SK-N-SH (cell line): ENCODE data around the gene SPATA19. TPM values are rescaled to one million over a fixed set of nuclear protein-coding genes. Genes with fewer than 3 reads are reported as not detected.

ENCODE experiments used
- CTCF ChIA-PET: fragments of 300-600, 350-600 bp; formaldehyde crosslinking; extraction: SDS; loops from one replicate; lab custom pipeline; 2021; lab: Yijun Ruan, JAX
- POLR2A ChIA-PET: fragments of 350-600 bp; sonication (Branson Sonifier 250); formaldehyde crosslinking; extraction: SDS; loops from one replicate; lab custom pipeline; 2020; ENCODE audit warnings: antibody characterized with exemption, inconsistent platforms; lab: Yijun Ruan, JAX
- DNase-seq: peaks from one replicate; pipeline ENCODE4 v3.0.0; 2012
- H2AFZ ChIP-seq: fragments of 200-600 bp; sonication (generic); 2 replicates; pipeline ENCODE4 v1.8.1; 2016; ENCODE audit warnings: antibody characterized with exemption, mild to moderate bottlenecking, low read depth
- H3F3A ChIP-seq: fragments of 200-600 bp; sonication (generic); replicated peaks from 2 replicates; pipeline ENCODE3; 2016; ENCODE audit warnings: antibody characterized with exemption, mild to moderate bottlenecking; ENCODE audit not compliant: insufficient read depth
- H3K27ac ChIP-seq, 2 experiments: fragments of 200-500 bp in 1 of 2; fragments of 200-600 bp in 1 of 2; sonication (Bioruptor generic) in 1 of 2; sonication (generic), shearing (Covaris generic) in 1 of 2; 2 replicates each; pipeline versions ENCODE4 v1.5.1 to v1.6.1; 2014 to 2016; ENCODE audit warnings: low read depth in 2 of 2, inconsistent platforms in 1 of 2, low read length in 1 of 2, mild to moderate bottlenecking in 1 of 2, mixed read lengths in 1 of 2
- H3K27me3 ChIP-seq: fragments of 200-600 bp; sonication (generic), shearing (Covaris generic); 2 replicates; pipeline ENCODE4 v1.6.1; 2016; ENCODE audit warnings: mixed run types; ENCODE audit not compliant: insufficient read depth
- H3K36me3 ChIP-seq, 2 experiments: fragments of 200-500 bp in 1 of 2; fragments of 200-600 bp in 1 of 2; sonication (Bioruptor generic) in 1 of 2; sonication (generic) in 1 of 2; replicated peaks in 1 of 2; 2 replicates each; pipeline versions ENCODE3 to v1.5.1; 2014 to 2016; ENCODE audit warnings: low read length in 1 of 2, mild to moderate bottlenecking in 1 of 2; ENCODE audit not compliant: insufficient read depth in 2 of 2, control insufficient read depth in 1 of 2
- H3K4me1 ChIP-seq, 2 experiments: fragments of 200-500 bp in 1 of 2; fragments of 200-600 bp in 1 of 2; sonication (Bioruptor generic) in 1 of 2; sonication (generic), shearing (Covaris generic) in 1 of 2; 2 replicates each; pipeline versions ENCODE4 v1.5.1 to v1.6.1; 2014 to 2016; ENCODE audit warnings: low read depth in 1 of 2, low read length in 1 of 2, mixed run types in 1 of 2; ENCODE audit not compliant: insufficient read depth in 2 of 2, control insufficient read depth in 1 of 2
- H3K4me2 ChIP-seq: fragments of 200-600 bp; sonication (generic), shearing (Covaris generic); 2 replicates; pipeline ENCODE4 v1.6.1; 2017; ENCODE audit warnings: mixed run types
- H3K4me3 ChIP-seq, 2 experiments: fragments of 200-500 bp in 1 of 2; fragments of 200-600 bp in 1 of 2; sonication (Bioruptor generic) in 1 of 2; sonication (generic), shearing (Covaris generic) in 1 of 2; 2 replicates each; pipeline versions ENCODE4 v1.5.1 to v1.8.1; 2014 to 2016; ENCODE audit warnings: low read depth in 2 of 2, inconsistent platforms in 1 of 2, low read length in 1 of 2, mild to moderate bottlenecking in 1 of 2, mixed read lengths in 1 of 2, moderate library complexity in 1 of 2
- H3K79me2 ChIP-seq: fragments of 200-600 bp; sonication (generic); 2 replicates; pipeline ENCODE4 v1.8.1; 2017; ENCODE audit warnings: mild to moderate bottlenecking; ENCODE audit not compliant: insufficient read depth
- H3K9ac ChIP-seq: fragments of 200-600 bp; sonication (generic); 2 replicates; pipeline ENCODE4 v1.6.1; 2017; ENCODE audit warnings: mixed run types
- H3K9me2 ChIP-seq: fragments of 200-600 bp; sonication (generic); 2 replicates; pipeline ENCODE4 v1.6.1; 2017; ENCODE audit warnings: mixed run types
- H3K9me3 ChIP-seq: fragments of 200-600 bp; sonication (generic); 2 replicates; pipeline ENCODE4 v1.6.1; 2017; ENCODE audit warnings: mixed run types, mild to moderate bottlenecking, moderate library complexity
- H4K20me1 ChIP-seq: fragments of 200-600 bp; sonication (generic); 2 replicates; pipeline ENCODE4 v1.6.1; 2017; ENCODE audit warnings: mild to moderate bottlenecking, mixed run types; ENCODE audit not compliant: insufficient read depth
- ELF1 ChIP-seq: IDR thresholded peaks from 2 replicates; pipeline ENCODE4 v1.4.0; 2012
- EP300 ChIP-seq, 2 experiments: IDR thresholded peaks; 2 replicates each; pipeline versions ENCODE4 v1.4.0 to v1.6.1; 2012; ENCODE audit warnings: borderline replicate concordance in 1 of 2, low read depth in 1 of 2, low read length in 1 of 2
- EZH2phosphoT487 ChIP-seq: fragments of 200-600 bp; sonication (generic); IDR thresholded peaks from 2 replicates; pipeline ENCODE4 v1.6.1; 2017; ENCODE audit warnings: low read depth, mixed run types, mild to moderate bottlenecking, antibody characterized with exemption, moderate library complexity, borderline replicate concordance
- FOXJ3 ChIP-seq: sonication (generic); formaldehyde crosslinking; IDR thresholded peaks from 2 replicates; pipeline ENCODE4 v1.5.1; 2020; ENCODE audit warnings: mild to moderate bottlenecking, missing genetic modification reagents
- GATA2 ChIP-seq: sonication (generic); formaldehyde crosslinking; IDR thresholded peaks from 2 replicates; pipeline ENCODE4 v1.5.0; 2020; ENCODE audit warnings: mild to moderate bottlenecking, missing genetic modification reagents
- IRF3 ChIP-seq: fragments of 150-350 bp; IDR thresholded peaks from 2 replicates; pipeline ENCODE4 v1.6.1; 2016; ENCODE audit warnings: mild to moderate bottlenecking, low read depth, low read length
- MXI1 ChIP-seq: IDR thresholded peaks from 2 replicates; pipeline ENCODE4 v1.6.1; 2012; ENCODE audit warnings: mild to moderate bottlenecking, low read depth, low read length, improper control_type of control experiment
- NFIC ChIP-seq: IDR thresholded peaks from 2 replicates; pipeline ENCODE4 v1.4.0; 2012; ENCODE audit warnings: borderline replicate concordance
- NRF1 ChIP-seq: IDR thresholded peaks from 2 replicates; pipeline ENCODE4 v1.6.1; 2012; ENCODE audit warnings: low read depth, mild to moderate bottlenecking, low read length
- POLR2AphosphoS5 ChIP-seq: IDR thresholded peaks from 2 replicates; pipeline ENCODE4 v1.6.1; 2012; ENCODE audit warnings: low read depth, low read length
- RAD21 ChIP-seq: IDR thresholded peaks from 2 replicates; pipeline ENCODE4 v1.6.1; 2012; ENCODE audit warnings: mild to moderate bottlenecking, low read length
- SIN3A ChIP-seq: IDR thresholded peaks from 2 replicates; pipeline ENCODE4 v1.6.1; 2012; ENCODE audit warnings: low read depth, mild to moderate bottlenecking, low read length, moderate library complexity, borderline replicate concordance
- TAF1 ChIP-seq: IDR thresholded peaks from 2 replicates; pipeline ENCODE4 v1.6.1; 2012; ENCODE audit warnings: low read depth, mild to moderate bottlenecking, low read length, moderate library complexity, borderline replicate concordance
- USF2 ChIP-seq: fragments of 150-350 bp; IDR thresholded peaks from 2 replicates; pipeline ENCODE4 v1.6.1; 2017; ENCODE audit warnings: antibody characterized with exemption, low read length, low read depth, borderline replicate concordance
- YY1 ChIP-seq: IDR thresholded peaks from 2 replicates; pipeline ENCODE4 v1.4.0; 2012; ENCODE audit warnings: low read depth, mild to moderate bottlenecking
- ZBTB33 ChIP-seq: IDR thresholded peaks from 2 replicates; pipeline ENCODE4 v1.4.0; 2012; ENCODE audit warnings: low read depth, borderline replicate concordance
- WGBS: methylation state at CpG from one replicate; pipeline ENCODE4 v1.1.6; 2017; ENCODE audit warnings: low lambda C conversion rate; 5-methylcytosine and 5-hydroxymethylcytosine counted together
- polyA plus RNA-seq, 3 experiments: library from polyadenylated mRNA; depleted of rRNA; stranded (reverse); fragments of >200 nt; gene quantifications; 2 replicates each; pipeline ENCODE4 v1.2.3, GENCODE V29; 2012

SPATA19 gene
- polyA plus RNA-seq, 1 of the 3 experiments (the other 2 are of a cell fraction): not detected

GRCh38 chr11:133843454-133843987 lies 1.8 kb downstream of the SPATA19 start:
- no peak overlapping the region for H3K27ac ChIP-seq
- H3F3A ChIP-seq: no peaks in the 10 kb centered on the region
- no peaks in the 10 kb centered on the region; a peak in 1 of 4 replicates for H3K4me1 ChIP-seq
- no peak overlapping the region for H2AFZ ChIP-seq
- POLR2A ChIA-PET: no interaction called here
- CTCF ChIA-PET: interaction anchor here (1.0 to 2.2 kb wide), 3 partner anchors 8 to 709 kb away, joined by 4 to 9 read pairs (median 5); no protein-coding TSS in a partner anchor
- no peak overlapping the region for H3K9ac ChIP-seq
- H4K20me1 ChIP-seq: no peaks in the 10 kb centered on the region
- no peak for TF ChIP-seq ELF1
- TF ChIP-seq USF2: no peak
- TF ChIP-seq ZBTB33: no peak
- TF ChIP-seq GATA2: no peak
- no peak for TF ChIP-seq IRF3
- no peak for TF ChIP-seq SIN3A
- TF ChIP-seq NFIC: no peak
- no peak for TF ChIP-seq POLR2AphosphoS5
- TF ChIP-seq YY1: no peak
- no peak for TF ChIP-seq MXI1
- TF ChIP-seq, all 33 proteins: peak for 0
- Histone ChIP-seq H3K36me3 (no peaks in the 10 kb centered on the region), H3K9me2 (no peaks in the 10 kb centered on the region), H3K4me2 (no peak overlapping the region), H3K4me3 (no peak overlapping the region; a peak in 1 of 4 replicates), H3K9me3 (no peaks in the 10 kb centered on the region), H3K79me2 (no peaks in the 10 kb centered on the region), H3K27me3 (no peaks in the 10 kb centered on the region)
- DNase-seq: no peak
- 10% methylated on average over 12 of the region's 13 CpGs for WGBS

GRCh38 chr11:133842730-133843129 lies 2.6 kb downstream of the SPATA19 start:
- Histone ChIP-seq H3K27ac (no peak overlapping the region), H3K4me1 (no peaks in the 10 kb centered on the region; a peak in 1 of 4 replicates), H3K27me3 (no peaks in the 10 kb centered on the region), H3F3A (no peaks in the 10 kb centered on the region), H3K9me2 (no peaks in the 10 kb centered on the region), H3K4me2 (no peak overlapping the region), H3K36me3 (no peaks in the 10 kb centered on the region), H3K4me3 (no peak overlapping the region), H2AFZ (no peak overlapping the region; the same call in 1 of the 2 replicates), H3K9ac (no peak overlapping the region)
- ChIA-PET CTCF (interaction anchor here (0.7 to 2.2 kb wide), 6 partner anchors 7 to 763 kb away, joined by 3 to 9 read pairs (median 4); no protein-coding TSS in a partner anchor), POLR2A (no interaction called here)
- 19% methylated on average over 3 of the region's 5 CpGs for WGBS
- TF ChIP-seq SIN3A (no peak), FOXJ3 (CRISPR knock-in tag) (no peak), NRF1 (no peak), EP300 (IDR thresholded peaks at IDR 0.05; ENCODE audit: borderline replicate concordance in 1 of 2, low read depth in 1 of 2, low read length in 1 of 2) (no peak), TAF1 (no peak), USF2 (no peak), NFIC (no peak), RAD21 (no peak), EZH2phosphoT487 (no peak)
- TF ChIP-seq, all 33 proteins: peak for 0
- Histone ChIP-seq H3K79me2 (no peaks in the 10 kb centered on the region), H3K9me3 (0 out of 2 replicates have a peak, but pooled peaks cover 3% of the 10 kb centered on the region), H4K20me1 (no peaks in the 10 kb centered on the region)
- DNase-seq: no peak
